ENCODE measurements around the gene ZFP91. TPM values are rescaled to one million over a fixed set of nuclear protein-coding genes. Genes with fewer than 3 reads are reported as not detected.

Gene ZFP91
- total RNA-seq (2022; extraction: Qiagen RNA extraction) = 33.5 to 45.5 TPM (median 40.3 TPM) in 5 replicates

GRCh38 chr11:58578635-58579191, at the start of gene ZFP91:
TSS of gene ZFP91 (plus strand) at chr11:58579063. CDS start at chr11:58579282, 219 bp downstream.

GRCh38 chr11:58575377-58576020, 3.4 kb upstream of the ZFP91 start, which contains the start of gene LPXN:
TSS of gene LPXN (minus strand) at chr11:58575856. CDS start at chr11:58575772, 84 bp downstream.

GRCh38 chr11:58622344-58622743, 43.5 kb downstream of the ZFP91 start, which contains the start of gene CNTF:
TSS of gene CNTF (plus strand) at chr11:58622665. CDS start at chr11:58622753, 88 bp downstream.

Other genes with a start within 250 kb of the ZFP91 start
- not detected in 5 replicates for gene OR5B17, start 220.0 kb upstream of the ZFP91 start, total RNA-seq (2022; extraction: Qiagen RNA extraction)
- not detected in 5 replicates for gene OR5B3, start 172.2 kb upstream of the ZFP91 start, total RNA-seq (2022; extraction: Qiagen RNA extraction)
- gene OR5B2, start 150.9 kb upstream of the ZFP91 start, total RNA-seq (2022; extraction: Qiagen RNA extraction) = not detected in 5 replicates
- not detected in 5 replicates for gene OR5B12, start 136.8 kb upstream of the ZFP91 start, total RNA-seq (2022; extraction: Qiagen RNA extraction)
- not detected in 5 replicates for gene OR5B21, start 71.0 kb upstream of the ZFP91 start, total RNA-seq (2022; extraction: Qiagen RNA extraction)
- gene LPXN, start 3.2 kb upstream of the ZFP91 start, total RNA-seq (2022; extraction: Qiagen RNA extraction) = 2.1 to 2.7 TPM (median 2.3 TPM) in 5 replicates
- gene CNTF, start 43.6 kb downstream of the ZFP91 start, total RNA-seq (2022; extraction: Qiagen RNA extraction) = 1.0 to 1.5 TPM (median 1.2 TPM) in 5 replicates
- not detected in 5 replicates for gene GLYAT, start 152.9 kb downstream of the ZFP91 start, total RNA-seq (2022; extraction: Qiagen RNA extraction)